ENCODE results near the gene GARS1.

GRCh38 chr7:30647589-30648364, 53.1 kb downstream of the GARS1 start:
- TF ChIP-seq EZH2phosphoT487 (IDR thresholded peaks at IDR 0.05; ENCODE audit: borderline replicate concordance, low read depth, low read length), result no peak
- TF ChIP-seq, protein P1, sequence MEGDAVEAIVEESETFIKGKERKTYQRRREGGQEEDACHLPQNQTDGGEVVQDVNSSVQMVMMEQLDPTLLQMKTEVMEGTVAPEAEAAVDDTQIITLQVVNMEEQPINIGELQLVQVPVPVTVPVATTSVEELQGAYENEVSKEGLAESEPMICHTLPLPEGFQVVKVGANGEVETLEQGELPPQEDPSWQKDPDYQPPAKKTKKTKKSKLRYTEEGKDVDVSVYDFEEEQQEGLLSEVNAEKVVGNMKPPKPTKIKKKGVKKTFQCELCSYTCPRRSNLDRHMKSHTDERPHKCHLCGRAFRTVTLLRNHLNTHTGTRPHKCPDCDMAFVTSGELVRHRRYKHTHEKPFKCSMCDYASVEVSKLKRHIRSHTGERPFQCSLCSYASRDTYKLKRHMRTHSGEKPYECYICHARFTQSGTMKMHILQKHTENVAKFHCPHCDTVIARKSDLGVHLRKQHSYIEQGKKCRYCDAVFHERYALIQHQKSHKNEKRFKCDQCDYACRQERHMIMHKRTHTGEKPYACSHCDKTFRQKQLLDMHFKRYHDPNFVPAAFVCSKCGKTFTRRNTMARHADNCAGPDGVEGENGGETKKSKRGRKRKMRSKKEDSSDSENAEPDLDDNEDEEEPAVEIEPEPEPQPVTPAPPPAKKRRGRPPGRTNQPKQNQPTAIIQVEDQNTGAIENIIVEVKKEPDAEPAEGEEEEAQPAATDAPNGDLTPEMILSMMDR (conservative IDR thresholded peaks at IDR 0.05; ENCODE audit: low read length), result no peak
